HepG2 (cell line): ENCODE results near the gene ADI1. TPM values are rescaled to one million over a fixed set of nuclear protein-coding genes. Genes with fewer than 3 reads are reported as not detected.

Source experiments
- CTCF ChIP-seq: sonication (generic); formaldehyde crosslinking; IDR thresholded peaks from 2 replicates; pipeline ENCODE4 v1.5.0; 2020; ENCODE audit warnings: mild to moderate bottlenecking, missing genetic modification reagents, moderate library complexity
- DBP ChIP-seq: sonication (generic); formaldehyde crosslinking; IDR thresholded peaks from 2 replicates; pipeline ENCODE4 v1.4.0; 2020; ENCODE audit warnings: missing genetic modification reagents; ENCODE audit errors: not compliant biosample characterization
- FOXO4 ChIP-seq: sonication (generic); formaldehyde crosslinking; conservative IDR thresholded peaks from 2 replicates; pipeline ENCODE4 v1.8.1; 2023; ENCODE audit warnings: missing genetic modification reagents
- MAX ChIP-seq: IDR thresholded peaks from 2 replicates; pipeline ENCODE4 v1.6.1; 2012; ENCODE audit warnings: inconsistent platforms
- NFE2 ChIP-seq: sonication (generic); formaldehyde crosslinking; IDR thresholded peaks from 2 replicates; pipeline ENCODE4 v1.4.0; 2020; ENCODE audit warnings: missing genetic modification reagents
- PCBP1 ChIP-seq: fragments of 200-400 bp; formaldehyde crosslinking; IDR thresholded peaks from 2 replicates; pipeline ENCODE4 v1.6.1; 2017; ENCODE audit warnings: mild to moderate bottlenecking, low read depth, low read length, borderline replicate concordance
- SAFB2 ChIP-seq: sonication (generic); formaldehyde crosslinking; IDR thresholded peaks from 2 replicates; pipeline ENCODE4 v1.5.1; 2020; ENCODE audit warnings: missing genetic modification reagents, low read depth, mild to moderate bottlenecking, borderline replicate concordance
- SRY ChIP-seq: sonication (generic); formaldehyde crosslinking; IDR thresholded peaks from 2 replicates; pipeline ENCODE4 v1.8.0; 2022; ENCODE audit warnings: mild to moderate bottlenecking, missing genetic modification reagents
- TFAP4 ChIP-seq: sonication (generic); IDR thresholded peaks from 2 replicates; pipeline ENCODE4 v1.6.1; 2016; ENCODE audit warnings: low read depth, borderline replicate concordance
- ZBTB39 ChIP-seq: sonication (generic); formaldehyde crosslinking; IDR thresholded peaks from 2 replicates; pipeline ENCODE4 v1.5.0; 2020; ENCODE audit warnings: missing genetic modification reagents
- ZNF280D ChIP-seq: sonication (generic); formaldehyde crosslinking; IDR thresholded peaks from 2 replicates; pipeline ENCODE4 v1.5.1; 2020; ENCODE audit warnings: mild to moderate bottlenecking, missing genetic modification reagents
- ZNF468 ChIP-seq: sonication (generic); formaldehyde crosslinking; IDR thresholded peaks from 2 replicates; pipeline ENCODE4 v1.8.0; 2022; ENCODE audit warnings: mild to moderate bottlenecking, moderate library complexity, missing genetic modification reagents
- ZNF691 ChIP-seq: sonication (generic); formaldehyde crosslinking; IDR thresholded peaks from 2 replicates; pipeline ENCODE4 v1.4.0; 2020; ENCODE audit warnings: missing genetic modification reagents, low read depth, mild to moderate bottlenecking, borderline replicate concordance
- polyA plus RNA-seq, 8 experiments: library from polyadenylated mRNA; depleted of rRNA in 3 of 8; stranded (reverse) in 7 of 8; unstranded in 1 of 8; fragments of >200 nt; fragmentation: Illumina TruSeq in 4 of 8; extraction: Trizol in 4 of 8; gene quantifications; 2 replicates each; pipeline versions ENCODE4 v1.2.1 to v1.2.3, GENCODE V29; 2011 to 2016; ENCODE audit warnings: low read depth in 4 of 8, missing spikeins in 1 of 8, mixed read lengths in 1 of 8; ENCODE audit not compliant: insufficient read depth in 1 of 8
- total RNA-seq, 5 experiments: library from RNA; depleted of rRNA; stranded (reverse); fragments of >200 nt; fragmentation: Illumina TruSeq; extraction: Trizol; gene quantifications; 2 replicates each; pipeline ENCODE4 v1.2.3, GENCODE V29; 2016; ENCODE audit warnings: low read depth in 1 of 5

Gene ADI1
- total and polyA plus RNA-seq, 2 of the 13 experiments (the other 11 are each of a cell fraction or from before 2014, with no cell fraction given), result 28.7 to 123 TPM

- TF ChIP-seq MAX (peak; percentile 43; the same call in 1 of the 2 replicates), ZNF468 (CRISPR knock-in tag) (0 out of 2 replicates have a peak, but pooled peaks have one; percentile 49), TFAP4 (no peak), ZNF691 (CRISPR knock-in tag) (peak; percentile 50; the same call in 1 of the 2 replicates), CTCF (peak; percentile 56), NFE2 (no peak), FOXO4 (CRISPR knock-in tag) (no peak), ZNF280D (CRISPR knock-in tag) (peak; percentile 71), PCBP1 (no peak), DBP (CRISPR knock-in tag) (no peak), ZBTB39 (CRISPR knock-in tag) (0 out of 2 replicates have a peak, but pooled peaks have one; percentile 49), SRY (no peak; the same call in none of the 2 replicates), SAFB2 (CRISPR knock-in tag) (no peak)
These were observed 16.7 kb upstream of the ADI1 start (continued) for GRCh38 chr2:3535794-3536681.
